ENCODE data around the gene SH2D6. TPM values are rescaled to one million over a fixed set of nuclear protein-coding genes. Genes with fewer than 3 reads are reported as not detected.
A peak's percentile ranks its signal among the peaks of the same experiment; 100 is the strongest.

SH2D6 gene
- polyA plus RNA-seq, 3 donors: not detected

DNA sequence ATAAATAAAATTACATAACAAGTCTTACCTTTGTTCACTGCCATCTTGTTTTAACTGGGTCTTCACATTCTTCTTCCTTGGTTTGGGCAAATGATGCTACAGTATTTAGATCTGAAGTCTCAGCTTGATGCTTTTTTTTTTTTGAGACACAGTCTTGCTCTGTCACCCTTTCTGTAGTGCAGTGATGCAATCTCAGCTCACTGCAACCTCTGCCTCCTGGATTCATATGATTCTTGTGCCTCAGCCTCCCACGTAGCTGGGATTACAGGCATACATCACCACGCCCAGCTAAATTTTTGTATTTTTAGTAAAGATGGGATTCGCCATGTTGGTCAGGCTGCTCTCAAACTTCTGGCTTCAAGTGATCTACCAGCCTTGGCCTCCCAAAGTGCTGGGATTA is 67.3 kb downstream of the SH2D6 start:
- peaks cover 10% of the 10 kb centered on the region for H3K4me1 Mint-ChIP-seq
- H3K27ac Mint-ChIP-seq: peak overlapping the region in 3 of 7 donors; percentile 28 to 58 (median 53)
- H3K36me3 Mint-ChIP-seq: peaks cover 2% of the 10 kb centered on the region in 2 donors
- TF ChIP-seq, protein P1, sequence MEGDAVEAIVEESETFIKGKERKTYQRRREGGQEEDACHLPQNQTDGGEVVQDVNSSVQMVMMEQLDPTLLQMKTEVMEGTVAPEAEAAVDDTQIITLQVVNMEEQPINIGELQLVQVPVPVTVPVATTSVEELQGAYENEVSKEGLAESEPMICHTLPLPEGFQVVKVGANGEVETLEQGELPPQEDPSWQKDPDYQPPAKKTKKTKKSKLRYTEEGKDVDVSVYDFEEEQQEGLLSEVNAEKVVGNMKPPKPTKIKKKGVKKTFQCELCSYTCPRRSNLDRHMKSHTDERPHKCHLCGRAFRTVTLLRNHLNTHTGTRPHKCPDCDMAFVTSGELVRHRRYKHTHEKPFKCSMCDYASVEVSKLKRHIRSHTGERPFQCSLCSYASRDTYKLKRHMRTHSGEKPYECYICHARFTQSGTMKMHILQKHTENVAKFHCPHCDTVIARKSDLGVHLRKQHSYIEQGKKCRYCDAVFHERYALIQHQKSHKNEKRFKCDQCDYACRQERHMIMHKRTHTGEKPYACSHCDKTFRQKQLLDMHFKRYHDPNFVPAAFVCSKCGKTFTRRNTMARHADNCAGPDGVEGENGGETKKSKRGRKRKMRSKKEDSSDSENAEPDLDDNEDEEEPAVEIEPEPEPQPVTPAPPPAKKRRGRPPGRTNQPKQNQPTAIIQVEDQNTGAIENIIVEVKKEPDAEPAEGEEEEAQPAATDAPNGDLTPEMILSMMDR (IDR thresholded peaks at IDR 0.05): no peak
- Histone ChIP-seq H3K4me2 (replicated peaks; ENCODE audit: extremely low read depth, low read length, poor library complexity, severe bottlenecking) (no peak overlapping the region), H3K36me3 (replicated peaks in 1 of 2; ENCODE audit: control insufficient read depth in 1 of 2, insufficient read depth in 2 of 2, low read length in 2 of 2) (peaks cover 0 to 1% of the 10 kb centered on the region in 2 donors), H3K27me3 (ENCODE audit: control insufficient read depth in 2 of 2, insufficient read depth in 2 of 2, low read length in 2 of 2) (no peaks in the 10 kb centered on the region), H3K79me2 (ENCODE audit: insufficient read depth, low read length) (no peaks in the 10 kb centered on the region), H3K9ac (ENCODE audit: insufficient read depth, low read length, poor library complexity, severe bottlenecking) (no peak overlapping the region), H2AFZ (ENCODE audit: insufficient read depth, low read depth, low read length, poor library complexity, severe bottlenecking) (no peak overlapping the region), H4K20me1 (ENCODE audit: insufficient read depth, low read length) (no peaks in the 10 kb centered on the region), H3K4me3 (replicated peaks in 1 of 3; ENCODE audit: low read depth in 2 of 3, low read length in 3 of 3) (no peak overlapping the region), H3K4me1 (ENCODE audit: control insufficient read depth in 1 of 2, insufficient read depth in 2 of 2, low read length in 2 of 2) (peaks cover 6 to 8% of the 10 kb centered on the region in 2 donors), H3K9me3 (replicated peaks in 1 of 2; ENCODE audit: control insufficient read depth in 1 of 2, insufficient read depth in 1 of 2, low read length in 2 of 2) (peaks cover 0 to 11% of the 10 kb centered on the region in 2 donors), H3K27ac (ENCODE audit: low read depth in 1 of 2, low read length in 2 of 2) (peak overlapping the region in 1 of 2 donors; percentile 31)
- H3K9me3 Mint-ChIP-seq: peaks cover 0 to 14% (median 8%) of the 10 kb centered on the region in 7 donors
- H3K27me3 Mint-ChIP-seq (ENCODE audit: low read depth in 3 of 3): peaks cover 0 to 1% (median 0%) of the 10 kb centered on the region in 3 donors
- WGBS (ENCODE audit: insufficient coverage): no CpG with 5 or more reads among the region's 3 CpGs
- H3K4me3 Mint-ChIP-seq: no peak overlapping the region
- DNase-seq: peak in 2 of 3 donors; percentile 24 to 25
- intact Hi-C loops (cut with micrococcal nuclease): no loop called here

Small RNA genes within 50 kb of the gene (small RNA-seq; reads per million reads assigned to genes)
- gene AC062037.2 (ENCODE audit: insufficient read length, low read depth): not detected
- not detected for gene RF00019 (ENCODE audit: insufficient read length, low read depth)
- not detected for gene RN7SL251P (ENCODE audit: insufficient read length, low read depth)

Other genes with a start within 250 kb of the SH2D6 start
- gene TGOLN2, start 90.7 kb upstream of the SH2D6 start, polyA plus RNA-seq: 100 to 1,000 TPM in 2 of 3 donors, 10 to 100 TPM in 1; 68.2 to 157 (median 111) TPM
- 10 to 100 TPM; 12.4 to 15.8 (median 15.0) TPM for gene RETSAT, start 64.2 kb upstream of the SH2D6 start, polyA plus RNA-seq
- gene ELMOD3, start 63.9 kb upstream of the SH2D6 start, polyA plus RNA-seq: 10 to 100 TPM in 1 of 3 donors, 1 to 10 TPM in 2; 6.1 to 53.3 (median 7.2) TPM
- 100 to 1,000 TPM; 474 to 847 (median 631) TPM for gene CAPG, start 8.3 kb upstream of the SH2D6 start, polyA plus RNA-seq
- 100 to 1,000 TPM in 2 of 3 donors, 10 to 100 TPM in 1; 97.0 to 454 (median 117) TPM for gene MAT2A, start 120.5 kb downstream of the SH2D6 start, polyA plus RNA-seq
- 10 to 100 TPM; 24.0 to 34.4 (median 32.0) TPM for gene GGCX, start 142.8 kb downstream of the SH2D6 start, polyA plus RNA-seq
- 100 to 1,000 TPM; 260 to 761 (median 623) TPM for gene VAMP8, start 158.9 kb downstream of the SH2D6 start, polyA plus RNA-seq
- gene VAMP5, start 165.7 kb downstream of the SH2D6 start, polyA plus RNA-seq: 100 to 1,000 TPM; 154 to 251 (median 171) TPM
- 100 to 1,000 TPM; 254 to 475 (median 382) TPM for gene RNF181, start 177.0 kb downstream of the SH2D6 start, polyA plus RNA-seq
- gene TMEM150A, start 184.0 kb downstream of the SH2D6 start, polyA plus RNA-seq: 10 to 100 TPM; 24.7 to 29.1 (median 26.6) TPM
- 10 to 100 TPM; 24.2 to 32.9 (median 30.7) TPM for gene C2orf68, start 193.4 kb downstream of the SH2D6 start, polyA plus RNA-seq
- 10 to 100 TPM; 46.5 to 48.3 (median 48.0) TPM for gene USP39, start 197.5 kb downstream of the SH2D6 start, polyA plus RNA-seq
- gene SFTPB, start 249.5 kb downstream of the SH2D6 start, polyA plus RNA-seq: under 1 TPM in 2 of 3 donors, not detected in 1; 0.18 to 0.47 TPM

Data from CD14-positive monocyte (primary cell).